Neural cell (in vitro differentiated cells): ENCODE measurements around the gene PIK3R6. TPM values are rescaled to one million over a fixed set of nuclear protein-coding genes. Genes with fewer than 3 reads are reported as not detected.

Experiments used
- H2AFZ ChIP-seq: fragments of 200-600, 300-800 bp; sonication (generic), shearing (Covaris generic); 2 replicates; pipeline ENCODE4 v1.6.0; 2014; ENCODE audit warnings: low read depth, mild to moderate bottlenecking, antibody characterized with exemption, low read length, moderate library complexity
- H3F3A ChIP-seq: fragments of 200-600 bp; shearing (Covaris generic); 2 replicates; pipeline ENCODE4 v1.6.1; 2016; ENCODE audit warnings: mild to moderate bottlenecking, moderate library complexity, mixed read lengths, antibody characterized with exemption, low read length; ENCODE audit not compliant: insufficient read depth, poor library complexity, severe bottlenecking
- H3K27ac ChIP-seq: fragments of 200-600, 300-800 bp; sonication (generic), shearing (Covaris generic); 2 replicates; pipeline ENCODE4 v1.5.1; 2014; ENCODE audit warnings: mild to moderate bottlenecking, low read length, moderate library complexity
- H3K27me3 ChIP-seq: fragments of 300-800, 200-600 bp; sonication (generic), shearing (Covaris generic); 2 replicates; pipeline ENCODE4 v1.6.0; 2014; ENCODE audit warnings: mild to moderate bottlenecking, low read depth, low read length, moderate library complexity; ENCODE audit not compliant: insufficient read depth
- H3K36me3 ChIP-seq: fragments of 300-800, 200-600 bp; sonication (generic), shearing (Covaris generic); 2 replicates; pipeline ENCODE4 v1.5.1; 2014; ENCODE audit warnings: mild to moderate bottlenecking, antibody characterized with exemption, low read length, moderate library complexity; ENCODE audit not compliant: insufficient read depth
- H3K4me2 ChIP-seq: fragments of 300-800, 200-600 bp; sonication (generic), shearing (Covaris generic); 2 replicates; pipeline ENCODE4 v1.6.0; 2014; ENCODE audit warnings: mild to moderate bottlenecking, low read length
- H3K4me3 ChIP-seq: fragments of 300-800, 200-600 bp; sonication (generic), shearing (Covaris generic); 2 replicates; pipeline ENCODE4 v1.5.1; 2014; ENCODE audit warnings: mild to moderate bottlenecking, low read length, moderate library complexity
- H3K79me2 ChIP-seq: fragments of 200-600 bp; shearing (Covaris generic); replicated peaks from 2 replicates; pipeline ENCODE4 v1.6.0; 2014; ENCODE audit warnings: mild to moderate bottlenecking, low read length, moderate library complexity; ENCODE audit not compliant: insufficient read depth
- H3K9ac ChIP-seq: fragments of 300-800, 200-600 bp; sonication (generic), shearing (Covaris generic); 2 replicates; pipeline ENCODE4 v1.6.1; 2016; ENCODE audit warnings: mild to moderate bottlenecking, low read length, mixed read lengths
- H3K9me2 ChIP-seq: fragments of 200-600 bp; shearing (Covaris generic); 2 replicates; pipeline ENCODE4 v1.6.1; 2016; ENCODE audit warnings: mild to moderate bottlenecking, low read length, mixed read lengths; ENCODE audit not compliant: insufficient read depth
- H3K9me3 ChIP-seq: fragments of 200-600, 300-800 bp; sonication (generic), shearing (Covaris generic); 2 replicates; pipeline ENCODE4 v1.6.1; 2016; ENCODE audit warnings: mild to moderate bottlenecking, mixed run types, low read length, moderate library complexity, mixed read lengths
- H4K20me1 ChIP-seq: fragments of 200-600 bp; shearing (Covaris generic); 2 replicates; pipeline ENCODE4 v1.6.1; 2016; ENCODE audit warnings: mild to moderate bottlenecking, mixed run types; ENCODE audit not compliant: insufficient read depth
- CTCF ChIP-seq: fragments of 450-650 bp; IDR thresholded peaks from 2 replicates; pipeline ENCODE4 v1.5.1; 2014; ENCODE audit warnings: antibody characterized with exemption, mild to moderate bottlenecking, moderate library complexity; ENCODE audit not compliant: poor library complexity, severe bottlenecking
- EZH2 ChIP-seq: fragments of 200-600, 300-800 bp; shearing (Covaris generic), sonication (generic); IDR thresholded peaks from 2 replicates; pipeline ENCODE4 v1.6.1; 2014; ENCODE audit warnings: antibody characterized with exemption, low read length, borderline replicate concordance, mild to moderate bottlenecking; ENCODE audit not compliant: insufficient read depth, poor library complexity, severe bottlenecking
- POLR2AphosphoS5 ChIP-seq: IDR thresholded peaks from 2 replicates; pipeline ENCODE4 v1.6.1; 2012
- RAD21 ChIP-seq: fragments of 450-650 bp; conservative IDR thresholded peaks from 2 replicates; pipeline ENCODE4 v1.6.1; 2014; ENCODE audit warnings: antibody characterized with exemption, mild to moderate bottlenecking, moderate library complexity
- REST ChIP-seq: IDR thresholded peaks from 2 replicates; pipeline ENCODE4 v1.6.1; 2012; ENCODE audit warnings: borderline replicate concordance
- SMC3 ChIP-seq: fragments of 450-650 bp; conservative IDR thresholded peaks from 2 replicates; pipeline ENCODE4 v1.6.1; 2014; ENCODE audit warnings: antibody characterized with exemption, mild to moderate bottlenecking, moderate library complexity; ENCODE audit not compliant: poor library complexity
- TAF1 ChIP-seq: IDR thresholded peaks from 2 replicates; pipeline ENCODE4 v1.6.1; 2012; ENCODE audit warnings: low read depth
- polyA plus RNA-seq: library from polyadenylated mRNA; depleted of rRNA; stranded (reverse); fragments of >200 nt; gene quantifications from 2 replicates; pipeline ENCODE4 v1.2.3, GENCODE V29; 2014

The PIK3R6 gene
- polyA plus RNA-seq, 1 donor from 2014 or later: not detected

GRCh38 chr17:8757189-8757588, 110.3 kb downstream of the PIK3R6 start:
- no peak overlapping the region for H3K9ac ChIP-seq
- no peaks in the 10 kb centered on the region for H4K20me1 ChIP-seq
- H3K9me3 ChIP-seq: no peaks in the 10 kb centered on the region
- H3K27ac ChIP-seq: no peak overlapping the region
- no peaks in the 10 kb centered on the region for H3K36me3 ChIP-seq
- no peak overlapping the region for H2AFZ ChIP-seq
- H3F3A ChIP-seq: no peaks in the 10 kb centered on the region
- H3K4me2 ChIP-seq: no peak overlapping the region
- TF ChIP-seq TAF1 (no peak), POLR2AphosphoS5 (no peak), EZH2 (no peak), RAD21 (no peak), REST (no peak), CTCF (no peak), SMC3 (no peak)
- no peak overlapping the region for H3K4me3 ChIP-seq
- no peaks in the 10 kb centered on the region for H3K79me2 ChIP-seq
- H3K9me2 ChIP-seq: no peaks in the 10 kb centered on the region
- no peaks in the 10 kb centered on the region for H3K27me3 ChIP-seq

- H3K9ac ChIP-seq: no peak overlapping the region
- no peaks in the 10 kb centered on the region for H3K9me3 ChIP-seq
- no peaks in the 10 kb centered on the region for H3K36me3 ChIP-seq
- H3K79me2 ChIP-seq: no peaks in the 10 kb centered on the region
- no peaks in the 10 kb centered on the region for H4K20me1 ChIP-seq
- H3K4me3 ChIP-seq: no peak overlapping the region
- H3K9me2 ChIP-seq: no peaks in the 10 kb centered on the region
- no peaks in the 10 kb centered on the region for H3K27me3 ChIP-seq
- TF ChIP-seq SMC3 (no peak), EZH2 (no peak), POLR2AphosphoS5 (no peak), CTCF (no peak)
- no peak overlapping the region for H3K27ac ChIP-seq
- no peak overlapping the region for H2AFZ ChIP-seq
- no peaks in the 10 kb centered on the region for H3F3A ChIP-seq
- no peak overlapping the region for H3K4me2 ChIP-seq
These were observed 111.8 kb downstream of the PIK3R6 start for GRCh38 chr17:8755590-8756255.
